ENCODE data around the gene FOXL1.

The FOXL1 gene

GRCh38 chr16:86625029-86625428 lies 46.7 kb downstream of the FOXL1 start:
- Histone ChIP-seq H3K4me3 (ENCODE audit: low read length in 2 of 2) (no peak overlapping the region), H3K9me3 (ENCODE audit: control insufficient read depth in 2 of 2, low read length in 2 of 2) (peaks cover 0 to 3% of the 10 kb centered on the region in 2 donors), H3K27me3 (ENCODE audit: control insufficient read depth in 1 of 2, insufficient read depth in 2 of 2, low read length in 2 of 2) (peaks cover 0 to 8% of the 10 kb centered on the region in 2 donors), H3K27ac (ENCODE audit: low read length) (no peak overlapping the region), H3K36me3 (ENCODE audit: control insufficient read depth in 2 of 2, insufficient read depth in 2 of 2, low read length in 2 of 2) (no peaks in the 10 kb centered on the region), H3K9ac (ENCODE audit: low read length in 2 of 2) (no peak overlapping the region), H3K4me1 (ENCODE audit: control insufficient read depth, insufficient read depth, low read length) (no peaks in the 10 kb centered on the region)

GRCh38 chr16:86625821-86626220 lies 47.5 kb downstream of the FOXL1 start:
- Histone ChIP-seq H3K27ac (ENCODE audit: low read length) (no peak overlapping the region), H3K27me3 (ENCODE audit: control insufficient read depth in 1 of 2, insufficient read depth in 2 of 2, low read length in 2 of 2) (peaks cover 0 to 8% of the 10 kb centered on the region in 2 donors)

GRCh38 chr16:86626284-86626683 lies 47.9 kb downstream of the FOXL1 start:
- peaks cover 0 to 9% of the 10 kb centered on the region in 2 donors for H3K27me3 ChIP-seq (ENCODE audit: control insufficient read depth in 1 of 2, insufficient read depth in 2 of 2, low read length in 2 of 2)
- H3K9ac ChIP-seq (ENCODE audit: low read length in 2 of 2): no peak overlapping the region
- no peak overlapping the region for H3K27ac ChIP-seq (ENCODE audit: low read length)

More at GRCh38 chr16:86625821-86626220, 47.5 kb downstream of the FOXL1 start:
- Histone ChIP-seq H3K9ac (ENCODE audit: low read length in 2 of 2) (no peak overlapping the region), H3K4me3 (ENCODE audit: low read length in 2 of 2) (no peak overlapping the region), H3K36me3 (ENCODE audit: control insufficient read depth in 2 of 2, insufficient read depth in 2 of 2, low read length in 2 of 2) (no peaks in the 10 kb centered on the region), H3K9me3 (ENCODE audit: control insufficient read depth in 2 of 2, low read length in 2 of 2) (peaks cover 0 to 3% of the 10 kb centered on the region in 2 donors), H3K4me1 (ENCODE audit: control insufficient read depth, insufficient read depth, low read length) (no peaks in the 10 kb centered on the region)

GRCh38 chr16:86626966-86627365 lies 48.6 kb downstream of the FOXL1 start:
- H3K27ac ChIP-seq (ENCODE audit: low read length): no peak overlapping the region
- H3K4me3 ChIP-seq (ENCODE audit: low read length in 2 of 2): no peak overlapping the region
- no peaks in the 10 kb centered on the region for H3K36me3 ChIP-seq (ENCODE audit: control insufficient read depth in 2 of 2, insufficient read depth in 2 of 2, low read length in 2 of 2)
- H3K9ac ChIP-seq (ENCODE audit: low read length in 2 of 2): no peak overlapping the region
- H3K27me3 ChIP-seq (ENCODE audit: control insufficient read depth in 1 of 2, insufficient read depth in 2 of 2, low read length in 2 of 2): peaks cover 0 to 6% of the 10 kb centered on the region in 2 donors
- H3K9me3 ChIP-seq (ENCODE audit: control insufficient read depth in 2 of 2, low read length in 2 of 2): peaks cover 0 to 3% of the 10 kb centered on the region in 2 donors
- H3K4me1 ChIP-seq (ENCODE audit: control insufficient read depth, insufficient read depth, low read length): no peaks in the 10 kb centered on the region

More at GRCh38 chr16:86626284-86626683, 47.9 kb downstream of the FOXL1 start:
- H3K36me3 ChIP-seq (ENCODE audit: control insufficient read depth in 2 of 2, insufficient read depth in 2 of 2, low read length in 2 of 2): no peaks in the 10 kb centered on the region
- H3K9me3 ChIP-seq (ENCODE audit: control insufficient read depth in 2 of 2, low read length in 2 of 2): peaks cover 0 to 3% of the 10 kb centered on the region in 2 donors
- no peak overlapping the region for H3K4me3 ChIP-seq (ENCODE audit: low read length in 2 of 2)
- no peaks in the 10 kb centered on the region for H3K4me1 ChIP-seq (ENCODE audit: control insufficient read depth, insufficient read depth, low read length)

- Histone ChIP-seq H3K4me1 (ENCODE audit: control insufficient read depth, insufficient read depth, low read length) (no peaks in the 10 kb centered on the region), H3K27ac (ENCODE audit: low read length) (no peak overlapping the region), H3K9me3 (ENCODE audit: control insufficient read depth in 2 of 2, low read length in 2 of 2) (peaks cover 0 to 3% of the 10 kb centered on the region in 2 donors), H3K9ac (ENCODE audit: low read length in 2 of 2) (no peak overlapping the region), H3K4me3 (ENCODE audit: low read length in 2 of 2) (no peak overlapping the region), H3K27me3 (ENCODE audit: control insufficient read depth in 1 of 2, insufficient read depth in 2 of 2, low read length in 2 of 2) (peaks cover 0 to 4% of the 10 kb centered on the region in 2 donors), H3K36me3 (ENCODE audit: control insufficient read depth in 2 of 2, insufficient read depth in 2 of 2, low read length in 2 of 2) (no peaks in the 10 kb centered on the region)
These were observed 50.3 kb downstream of the FOXL1 start for GRCh38 chr16:86628614-86629013.

- no peaks in the 10 kb centered on the region for H3K36me3 ChIP-seq (ENCODE audit: control insufficient read depth in 2 of 2, insufficient read depth in 2 of 2, low read length in 2 of 2)
These were observed 52.1 kb downstream of the FOXL1 start for GRCh38 chr16:86630471-86630870.

GRCh38 chr16:86631444-86631843 lies 53.1 kb downstream of the FOXL1 start:
- Histone ChIP-seq H3K36me3 (ENCODE audit: control insufficient read depth in 2 of 2, insufficient read depth in 2 of 2, low read length in 2 of 2) (no peaks in the 10 kb centered on the region), H3K27me3 (ENCODE audit: control insufficient read depth in 1 of 2, insufficient read depth in 2 of 2, low read length in 2 of 2) (peaks cover 0 to 4% of the 10 kb centered on the region in 2 donors), H3K27ac (ENCODE audit: low read length) (no peak overlapping the region), H3K9me3 (ENCODE audit: control insufficient read depth in 2 of 2, low read length in 2 of 2) (peaks cover 0 to 3% of the 10 kb centered on the region in 2 donors), H3K4me1 (ENCODE audit: control insufficient read depth, insufficient read depth, low read length) (no peaks in the 10 kb centered on the region), H3K9ac (ENCODE audit: low read length in 2 of 2) (no peak overlapping the region), H3K4me3 (ENCODE audit: low read length in 2 of 2) (no peak overlapping the region)

More at GRCh38 chr16:86630471-86630870, 52.1 kb downstream of the FOXL1 start:
- no peak overlapping the region for H3K9ac ChIP-seq (ENCODE audit: low read length in 2 of 2)
- H3K4me1 ChIP-seq (ENCODE audit: control insufficient read depth, insufficient read depth, low read length): no peaks in the 10 kb centered on the region
- H3K9me3 ChIP-seq (ENCODE audit: control insufficient read depth in 2 of 2, low read length in 2 of 2): peaks cover 0 to 3% of the 10 kb centered on the region in 2 donors
- H3K27me3 ChIP-seq (ENCODE audit: control insufficient read depth in 1 of 2, insufficient read depth in 2 of 2, low read length in 2 of 2): peaks cover 0 to 4% of the 10 kb centered on the region in 2 donors
- no peak overlapping the region for H3K27ac ChIP-seq (ENCODE audit: low read length)
- H3K4me3 ChIP-seq (ENCODE audit: low read length in 2 of 2): no peak overlapping the region
